SJSA1 (cell line): ENCODE results near the gene GPR160. TPM values are rescaled to one million over a fixed set of nuclear protein-coding genes. Genes with fewer than 3 reads are reported as not detected.
A peak's percentile ranks its signal among the peaks of the same experiment; 100 is the strongest.
"Not testable (repeated sequence)": the region's sequence is repeated elsewhere in the genome, so short reads cannot be mapped to it uniquely, and the experiment has no call there.

ENCODE experiments used
- DNase-seq, 2 experiments: peaks; one replicate each; pipeline ENCODE4 v3.0.0-alpha.2; 2015 to 2020; ENCODE audit warnings: low spot score in 2 of 2, low read depth in 1 of 2
- H3K27ac ChIP-seq: fragments of 250-450 bp; sonication (Bioruptor Pico); 2 replicates; pipeline ENCODE4 v1.5.1; 2020; ENCODE audit warnings: mild to moderate bottlenecking, moderate library complexity
- H3K27me3 ChIP-seq: fragments of 250-450 bp; sonication (Bioruptor Pico); replicated peaks from 2 replicates; pipeline ENCODE4 v1.5.1; 2020; ENCODE audit warnings: mild to moderate bottlenecking, moderate library complexity
- H3K36me3 ChIP-seq: fragments of 250-450 bp; sonication (Bioruptor Pico); 2 replicates; pipeline ENCODE4 v1.5.1; 2020; ENCODE audit warnings: mild to moderate bottlenecking
- H3K4me1 ChIP-seq: fragments of 250-450 bp; sonication (Bioruptor Pico); replicated peaks from 2 replicates; pipeline ENCODE4 v1.6.1; 2021; ENCODE audit warnings: mild to moderate bottlenecking
- H3K4me3 ChIP-seq: fragments of 250-450 bp; sonication (Bioruptor Pico); 2 replicates; pipeline ENCODE4 v1.5.1; 2020; ENCODE audit warnings: mild to moderate bottlenecking
- H3K9me3 ChIP-seq: fragments of 250-450 bp; sonication (Bioruptor Pico); replicated peaks from 2 replicates; pipeline ENCODE4 v1.5.1; 2020; ENCODE audit warnings: mild to moderate bottlenecking
- total RNA-seq: library from RNA; depleted of rRNA; stranded (reverse); fragments of >200 nt; shearing (Covaris generic); gene quantifications from 2 replicates; pipeline ENCODE4 v1.2.3, GENCODE V29; 2014

The GPR160 gene
- total RNA-seq, 1 experiment from 2014 or later: 0.89 TPM

- Histone ChIP-seq H3K27ac (no peak overlapping the region), H3K9me3 (no peaks in the 10 kb centered on the region), H3K4me3 (no peak overlapping the region), H3K4me1 (no peaks in the 10 kb centered on the region), H3K27me3 (no peaks in the 10 kb centered on the region), H3K36me3 (peaks cover 70% of the 10 kb centered on the region)
- DNase-seq: no peak
Observed at GRCh38 chr3:170092907-170093306, 55.1 kb downstream of the GPR160 start.

GRCh38 chr3:170095771-170096170, 58.0 kb downstream of the GPR160 start:
- no peaks in the 10 kb centered on the region for H3K9me3 ChIP-seq
- H3K27ac ChIP-seq: no peak overlapping the region
- H3K36me3 ChIP-seq: peaks cover 79% of the 10 kb centered on the region
- H3K4me1 ChIP-seq: no peaks in the 10 kb centered on the region
- H3K27me3 ChIP-seq: no peaks in the 10 kb centered on the region
- no peak overlapping the region for H3K4me3 ChIP-seq
- no peak for DNase-seq

GRCh38 chr3:170096342-170096741, 58.5 kb downstream of the GPR160 start:
- no peaks in the 10 kb centered on the region for H3K4me1 ChIP-seq
- no peak overlapping the region for H3K4me3 ChIP-seq
- H3K27me3 ChIP-seq: no peaks in the 10 kb centered on the region
- no peak overlapping the region for H3K27ac ChIP-seq
- H3K9me3 ChIP-seq: no peaks in the 10 kb centered on the region
- no peak for DNase-seq
- peaks cover 80% of the 10 kb centered on the region for H3K36me3 ChIP-seq

- Histone ChIP-seq H3K4me1 (no peaks in the 10 kb centered on the region), H3K36me3 (peaks cover 83% of the 10 kb centered on the region), H3K27me3 (no peaks in the 10 kb centered on the region), H3K4me3 (no peak overlapping the region), H3K9me3 (no peaks in the 10 kb centered on the region), H3K27ac (no peak overlapping the region)
- no peak for DNase-seq
Observed at GRCh38 chr3:170098753-170099152, 61.0 kb downstream of the GPR160 start.

GRCh38 chr3:170100944-170101343, 63.1 kb downstream of the GPR160 start:
- no peak for DNase-seq
- Histone ChIP-seq H3K4me1 (no peaks in the 10 kb centered on the region), H3K36me3 (peaks cover 74% of the 10 kb centered on the region), H3K4me3 (no peak overlapping the region), H3K27ac (no peak overlapping the region), H3K27me3 (no peaks in the 10 kb centered on the region), H3K9me3 (no peaks in the 10 kb centered on the region)

GRCh38 chr3:170102431-170102830, 64.6 kb downstream of the GPR160 start:
- H3K36me3 ChIP-seq: peaks cover 69% of the 10 kb centered on the region
- H3K9me3 ChIP-seq: no peaks in the 10 kb centered on the region
- H3K4me1 ChIP-seq: no peaks in the 10 kb centered on the region
- H3K27ac ChIP-seq: no peak overlapping the region
- H3K27me3 ChIP-seq: no peaks in the 10 kb centered on the region
- DNase-seq: no peak
- H3K4me3 ChIP-seq: no peak overlapping the region

- no peaks in the 10 kb centered on the region for H3K4me1 ChIP-seq
- no peaks in the 10 kb centered on the region for H3K9me3 ChIP-seq
- no peaks in the 10 kb centered on the region for H3K27me3 ChIP-seq
- no peak for DNase-seq
- H3K4me3 ChIP-seq: no peak overlapping the region
- peaks cover 70% of the 10 kb centered on the region for H3K36me3 ChIP-seq
- H3K27ac ChIP-seq: no peak overlapping the region
Observed at GRCh38 chr3:170107941-170108340, 70.1 kb downstream of the GPR160 start.

GRCh38 chr3:170108955-170109354, 71.2 kb downstream of the GPR160 start:
- no peak overlapping the region for H3K27ac ChIP-seq
- DNase-seq: no peak
- no peaks in the 10 kb centered on the region for H3K27me3 ChIP-seq
- H3K36me3 ChIP-seq: peaks cover 71% of the 10 kb centered on the region
- H3K4me3 ChIP-seq: no peak overlapping the region
- no peaks in the 10 kb centered on the region for H3K9me3 ChIP-seq
- H3K4me1 ChIP-seq: no peaks in the 10 kb centered on the region

GRCh38 chr3:170109579-170110293, 71.9 kb downstream of the GPR160 start:
- DNase-seq: no peak
- Histone ChIP-seq H3K9me3 (no peaks in the 10 kb centered on the region), H3K27me3 (no peaks in the 10 kb centered on the region), H3K4me1 (no peaks in the 10 kb centered on the region), H3K27ac (no peak overlapping the region), H3K4me3 (no peak overlapping the region), H3K36me3 (peaks cover 76% of the 10 kb centered on the region)

GRCh38 chr3:170111147-170111771, 73.5 kb downstream of the GPR160 start:
- no peak overlapping the region for H3K27ac ChIP-seq
- no peaks in the 10 kb centered on the region for H3K4me1 ChIP-seq
- H3K36me3 ChIP-seq: peaks cover 81% of the 10 kb centered on the region
- H3K27me3 ChIP-seq: no peaks in the 10 kb centered on the region
- H3K9me3 ChIP-seq: no peaks in the 10 kb centered on the region
- DNase-seq: no peak
- no peak overlapping the region for H3K4me3 ChIP-seq

GRCh38 chr3:170114165-170114564, 76.4 kb downstream of the GPR160 start:
- H3K4me1 ChIP-seq, H3K27ac ChIP-seq, H3K9me3 ChIP-seq, H3K4me3 ChIP-seq, DNase-seq, H3K27me3 ChIP-seq: not testable (repeated sequence)
- H3K36me3 ChIP-seq: peaks cover 77% of the 10 kb centered on the region

GRCh38 chr3:170117134-170117533, 79.3 kb downstream of the GPR160 start:
- no peaks in the 10 kb centered on the region for H3K9me3 ChIP-seq
- H3K27ac ChIP-seq: no peak overlapping the region
- H3K27me3 ChIP-seq: no peaks in the 10 kb centered on the region
- peaks cover 82% of the 10 kb centered on the region for H3K36me3 ChIP-seq
- no peaks in the 10 kb centered on the region for H3K4me1 ChIP-seq
- no peak overlapping the region for H3K4me3 ChIP-seq
- no peak for DNase-seq

- Histone ChIP-seq H3K36me3 (peaks cover 43% of the 10 kb centered on the region), H3K9me3 (no peaks in the 10 kb centered on the region; the same call in 1 of the 2 replicates), H3K27me3 (no peaks in the 10 kb centered on the region), H3K4me1 (no peaks in the 10 kb centered on the region), H3K4me3 (no peak overlapping the region), H3K27ac (no peak overlapping the region)
- DNase-seq: no peak
Observed at GRCh38 chr3:170128259-170128976, 90.6 kb downstream of the GPR160 start.

GRCh38 chr3:170128977-170129431, 91.2 kb downstream of the GPR160 start:
- Histone ChIP-seq H3K27ac (no peak overlapping the region), H3K4me3 (no peak overlapping the region), H3K9me3 (no peaks in the 10 kb centered on the region; the same call in 1 of the 2 replicates), H3K27me3 (no peaks in the 10 kb centered on the region), H3K36me3 (peaks cover 49% of the 10 kb centered on the region), H3K4me1 (no peaks in the 10 kb centered on the region)
- peak in 1 of 2 experiments; percentile 2 for DNase-seq
